ENCODE results near the gene ANO7.
"Not testable (repeated sequence)": the region's sequence is repeated elsewhere in the genome, so short reads cannot be mapped to it uniquely, and the experiment has no call there.

Gene ANO7

GRCh38 chr2:241195506-241196130, 7.1 kb downstream of the ANO7 start:
- TF ChIP-seq, protein P1, sequence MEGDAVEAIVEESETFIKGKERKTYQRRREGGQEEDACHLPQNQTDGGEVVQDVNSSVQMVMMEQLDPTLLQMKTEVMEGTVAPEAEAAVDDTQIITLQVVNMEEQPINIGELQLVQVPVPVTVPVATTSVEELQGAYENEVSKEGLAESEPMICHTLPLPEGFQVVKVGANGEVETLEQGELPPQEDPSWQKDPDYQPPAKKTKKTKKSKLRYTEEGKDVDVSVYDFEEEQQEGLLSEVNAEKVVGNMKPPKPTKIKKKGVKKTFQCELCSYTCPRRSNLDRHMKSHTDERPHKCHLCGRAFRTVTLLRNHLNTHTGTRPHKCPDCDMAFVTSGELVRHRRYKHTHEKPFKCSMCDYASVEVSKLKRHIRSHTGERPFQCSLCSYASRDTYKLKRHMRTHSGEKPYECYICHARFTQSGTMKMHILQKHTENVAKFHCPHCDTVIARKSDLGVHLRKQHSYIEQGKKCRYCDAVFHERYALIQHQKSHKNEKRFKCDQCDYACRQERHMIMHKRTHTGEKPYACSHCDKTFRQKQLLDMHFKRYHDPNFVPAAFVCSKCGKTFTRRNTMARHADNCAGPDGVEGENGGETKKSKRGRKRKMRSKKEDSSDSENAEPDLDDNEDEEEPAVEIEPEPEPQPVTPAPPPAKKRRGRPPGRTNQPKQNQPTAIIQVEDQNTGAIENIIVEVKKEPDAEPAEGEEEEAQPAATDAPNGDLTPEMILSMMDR (conservative IDR thresholded peaks at IDR 0.05; ENCODE audit: low read depth, low read length), result no peak
- no peak for DNase-seq (ENCODE audit: low read depth)
- H3K4me3 ChIP-seq (ENCODE audit: low read depth, low read length), result no peak overlapping the region

DNA sequence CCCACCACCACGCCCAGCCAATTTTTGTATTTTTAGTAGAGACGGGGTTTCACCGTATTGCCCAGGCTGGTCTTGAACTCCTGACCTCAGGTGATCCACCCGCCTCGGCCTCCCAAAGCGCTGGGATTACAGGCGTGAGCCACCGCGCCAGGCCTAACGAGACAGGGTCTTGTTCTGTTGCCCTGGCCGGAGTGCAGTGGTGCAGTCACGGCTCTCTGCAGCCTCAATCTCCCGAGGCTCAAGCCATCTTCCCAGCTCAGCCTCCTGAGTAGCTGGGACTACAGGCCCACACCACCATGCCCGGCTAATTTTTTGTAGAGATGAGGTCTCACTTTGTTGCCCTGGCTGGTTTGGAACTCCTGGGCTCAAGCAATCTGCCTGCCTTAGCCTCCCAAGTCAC, 8.8 kb downstream of the ANO7 start:
- DNase-seq (ENCODE audit: low read depth); H3K4me3 ChIP-seq (ENCODE audit: low read depth, low read length): not testable (repeated sequence)

GRCh38 chr2:241197947-241198346, 9.5 kb downstream of the ANO7 start:
- no peak for DNase-seq (ENCODE audit: low read depth)
- H3K4me3 ChIP-seq (ENCODE audit: low read depth, low read length), result no peak overlapping the region
- TF ChIP-seq, protein P1 (conservative IDR thresholded peaks at IDR 0.05; ENCODE audit: low read depth, low read length), result no peak

GRCh38 chr2:241198381-241199279, 10.2 kb downstream of the ANO7 start:
- no peak overlapping the region for H3K4me3 ChIP-seq (ENCODE audit: low read depth, low read length)
- DNase-seq (ENCODE audit: low read depth), result no peak
- TF ChIP-seq, protein P1 (conservative IDR thresholded peaks at IDR 0.05; ENCODE audit: low read depth, low read length), result no peak

GRCh38 chr2:241199286-241199685, 10.8 kb downstream of the ANO7 start:
- no peak for DNase-seq (ENCODE audit: low read depth)
- TF ChIP-seq, protein P1 (conservative IDR thresholded peaks at IDR 0.05; ENCODE audit: low read depth, low read length), result no peak
- no peak overlapping the region for H3K4me3 ChIP-seq (ENCODE audit: low read depth, low read length)

- DNase-seq (ENCODE audit: low read depth), result no peak
- H3K4me3 ChIP-seq (ENCODE audit: low read depth, low read length), result no peak overlapping the region
- TF ChIP-seq, protein P1 (conservative IDR thresholded peaks at IDR 0.05; ENCODE audit: low read depth, low read length), result no peak
Measured at GRCh38 chr2:241199897-241200821, 11.7 kb downstream of the ANO7 start.
